ENCODE measurements around the gene NR2F2.

Gene NR2F2

DNA sequence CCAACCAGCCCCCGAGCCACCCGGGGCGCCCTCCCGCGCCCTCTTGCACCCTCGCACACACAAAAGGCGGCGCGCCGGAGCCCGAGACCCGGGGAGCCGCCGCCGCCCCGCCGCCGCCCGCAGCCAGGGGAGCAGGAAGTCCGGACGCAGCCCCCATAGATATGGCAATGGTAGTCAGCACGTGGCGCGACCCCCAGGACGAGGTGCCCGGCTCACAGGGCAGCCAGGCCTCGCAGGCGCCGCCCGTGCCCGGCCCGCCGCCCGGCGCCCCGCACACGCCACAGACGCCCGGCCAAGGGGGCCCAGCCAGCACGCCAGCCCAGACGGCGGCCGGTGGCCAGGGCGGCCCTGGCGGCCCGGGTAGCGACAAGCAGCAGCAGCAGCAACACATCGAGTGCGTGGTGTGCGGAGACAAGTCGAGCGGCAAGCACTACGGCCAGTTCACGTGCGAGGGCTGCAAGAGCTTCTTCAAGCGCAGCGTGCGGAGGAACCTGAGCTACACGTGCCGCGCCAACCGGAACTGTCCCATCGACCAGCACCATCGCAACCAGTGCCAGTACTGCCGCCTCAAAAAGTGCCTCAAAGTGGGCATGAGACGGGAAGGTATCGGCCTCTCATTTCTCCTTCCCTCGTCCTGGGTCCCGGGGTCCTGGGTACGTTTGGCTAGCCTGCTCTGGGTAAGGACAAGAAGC lies 1.6 kb downstream of the NR2F2 start:
- Mint-ChIP-seq H3K27me3 (ENCODE audit: low read depth) (peaks cover 86% of the 10 kb centered on the region), H3K9me3 (peaks cover 3% of the 10 kb centered on the region), H3K4me1 (ENCODE audit: low read depth) (peaks cover 5% of the 10 kb centered on the region), H3K4me3 (peak overlapping the region; percentile 38), H3K36me3 (ENCODE audit: low read depth) (peaks cover 3% of the 10 kb centered on the region), H3K27ac (peak overlapping the region; percentile 69)
- DNase-seq (ENCODE audit: low spot score) = no peak

DNA sequence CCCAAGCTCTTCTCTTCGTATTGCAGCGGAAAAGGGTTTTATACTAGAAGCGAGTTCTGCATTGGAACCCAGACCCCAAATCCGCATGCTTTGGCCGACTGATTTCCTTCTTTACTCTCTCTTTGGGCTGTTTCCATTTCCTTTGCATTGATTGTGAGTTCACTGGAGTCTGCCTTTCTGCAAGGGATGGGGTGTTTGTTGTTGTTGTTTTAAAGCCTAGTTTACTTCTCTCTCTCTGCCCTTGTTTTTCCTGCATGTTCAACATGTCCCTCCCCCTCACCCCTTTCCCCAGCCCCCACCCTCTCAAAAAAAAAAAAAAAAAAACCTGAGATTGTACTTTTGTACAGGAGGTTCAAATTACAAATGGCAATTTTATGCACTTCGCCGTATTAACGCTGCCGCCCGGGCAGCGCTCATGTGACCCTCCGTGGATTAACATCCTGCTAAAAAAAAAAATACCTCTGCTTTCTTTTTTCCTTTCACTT lies 2.2 kb downstream of the NR2F2 start:
- peak overlapping the region; percentile 38 for H3K4me3 Mint-ChIP-seq
- peaks cover 86% of the 10 kb centered on the region for H3K27me3 Mint-ChIP-seq (ENCODE audit: low read depth)
- peaks cover 3% of the 10 kb centered on the region for H3K9me3 Mint-ChIP-seq
- peaks cover 4% of the 10 kb centered on the region for H3K4me1 Mint-ChIP-seq (ENCODE audit: low read depth)
- peaks cover 3% of the 10 kb centered on the region for H3K36me3 Mint-ChIP-seq (ENCODE audit: low read depth)
- H3K27ac Mint-ChIP-seq = peak overlapping the region; percentile 69
- no peak for DNase-seq (ENCODE audit: low spot score)

DNA sequence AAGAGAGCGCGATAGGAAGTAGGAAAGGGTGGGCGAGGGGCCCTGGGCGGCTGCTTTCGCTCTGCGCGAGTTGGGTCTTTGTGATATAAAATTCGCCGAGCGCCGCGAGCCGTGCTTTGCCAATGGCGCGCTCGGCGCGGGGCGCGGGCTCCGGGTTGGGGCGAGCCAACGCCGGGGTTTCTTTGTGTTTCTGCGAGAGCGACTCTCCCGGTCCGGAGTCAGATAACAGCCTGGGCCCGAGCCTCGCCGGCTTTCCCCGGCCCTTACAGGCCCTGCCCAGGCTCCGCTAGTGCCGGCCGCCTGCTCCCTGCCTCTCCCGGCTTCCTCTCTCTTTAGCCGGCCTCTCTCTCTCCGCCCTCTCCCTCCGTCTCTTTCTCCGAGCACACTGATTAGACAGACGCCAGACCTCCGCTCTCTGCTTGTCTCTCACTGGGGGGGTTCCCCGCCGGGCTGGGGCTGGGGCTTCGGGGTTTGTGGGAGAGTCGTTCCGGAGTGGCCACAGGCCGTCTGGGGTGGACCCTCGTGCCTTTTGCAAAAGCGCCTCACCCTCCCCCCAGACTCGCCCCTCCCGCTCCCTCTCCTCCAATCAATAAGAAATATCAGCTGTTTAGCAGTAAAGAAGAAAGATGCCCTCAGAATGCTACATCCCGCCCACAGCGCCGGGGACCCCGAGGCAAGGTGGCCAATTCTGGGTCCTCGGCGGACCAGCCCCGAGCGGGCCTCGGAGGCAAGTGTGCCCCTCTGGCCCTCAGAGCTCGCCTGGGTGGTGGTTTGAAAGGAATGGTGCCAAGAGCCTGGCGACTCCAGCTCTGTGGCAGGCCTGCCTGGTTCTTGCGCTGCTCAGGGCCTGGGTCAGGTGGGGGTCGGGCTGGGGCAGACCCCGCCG lies 2.9 kb downstream of the NR2F2 start:
- Mint-ChIP-seq H3K9me3 (peaks cover 3% of the 10 kb centered on the region), H3K4me1 (ENCODE audit: low read depth) (peaks cover 4% of the 10 kb centered on the region), H3K36me3 (ENCODE audit: low read depth) (peaks cover 3% of the 10 kb centered on the region), H3K27ac (peak overlapping the region; percentile 69), H3K4me3 (peak overlapping the region; percentile 40), H3K27me3 (ENCODE audit: low read depth) (peaks cover 85% of the 10 kb centered on the region)
- no peak for DNase-seq (ENCODE audit: low spot score)

DNA sequence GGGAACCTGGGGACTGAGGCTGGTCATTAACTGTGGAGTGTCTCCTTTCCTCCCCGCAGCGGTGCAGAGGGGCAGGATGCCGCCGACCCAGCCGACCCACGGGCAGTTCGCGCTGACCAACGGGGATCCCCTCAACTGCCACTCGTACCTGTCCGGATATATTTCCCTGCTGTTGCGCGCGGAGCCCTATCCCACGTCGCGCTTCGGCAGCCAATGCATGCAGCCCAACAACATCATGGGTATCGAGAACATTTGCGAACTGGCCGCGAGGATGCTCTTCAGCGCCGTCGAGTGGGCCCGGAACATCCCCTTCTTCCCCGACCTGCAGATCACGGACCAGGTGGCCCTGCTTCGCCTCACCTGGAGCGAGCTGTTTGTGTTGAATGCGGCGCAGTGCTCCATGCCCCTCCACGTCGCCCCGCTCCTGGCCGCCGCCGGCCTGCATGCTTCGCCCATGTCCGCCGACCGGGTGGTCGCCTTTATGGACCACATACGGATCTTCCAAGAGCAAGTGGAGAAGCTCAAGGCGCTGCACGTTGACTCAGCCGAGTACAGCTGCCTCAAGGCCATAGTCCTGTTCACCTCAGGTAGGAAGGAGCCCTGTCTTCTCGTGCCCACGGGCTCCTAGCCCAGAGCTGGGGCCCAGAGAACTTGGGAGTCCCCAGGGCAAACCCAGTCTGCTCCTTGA lies 3.7 kb downstream of the NR2F2 start:
- Mint-ChIP-seq H3K4me1 (ENCODE audit: low read depth) (peaks cover 4% of the 10 kb centered on the region), H3K27ac (peak overlapping the region; percentile 31), H3K27me3 (ENCODE audit: low read depth) (peaks cover 81% of the 10 kb centered on the region), H3K36me3 (ENCODE audit: low read depth) (peaks cover 3% of the 10 kb centered on the region), H3K4me3 (no peak overlapping the region), H3K9me3 (peaks cover 3% of the 10 kb centered on the region)
- DNase-seq (ENCODE audit: low spot score) = no peak

DNA sequence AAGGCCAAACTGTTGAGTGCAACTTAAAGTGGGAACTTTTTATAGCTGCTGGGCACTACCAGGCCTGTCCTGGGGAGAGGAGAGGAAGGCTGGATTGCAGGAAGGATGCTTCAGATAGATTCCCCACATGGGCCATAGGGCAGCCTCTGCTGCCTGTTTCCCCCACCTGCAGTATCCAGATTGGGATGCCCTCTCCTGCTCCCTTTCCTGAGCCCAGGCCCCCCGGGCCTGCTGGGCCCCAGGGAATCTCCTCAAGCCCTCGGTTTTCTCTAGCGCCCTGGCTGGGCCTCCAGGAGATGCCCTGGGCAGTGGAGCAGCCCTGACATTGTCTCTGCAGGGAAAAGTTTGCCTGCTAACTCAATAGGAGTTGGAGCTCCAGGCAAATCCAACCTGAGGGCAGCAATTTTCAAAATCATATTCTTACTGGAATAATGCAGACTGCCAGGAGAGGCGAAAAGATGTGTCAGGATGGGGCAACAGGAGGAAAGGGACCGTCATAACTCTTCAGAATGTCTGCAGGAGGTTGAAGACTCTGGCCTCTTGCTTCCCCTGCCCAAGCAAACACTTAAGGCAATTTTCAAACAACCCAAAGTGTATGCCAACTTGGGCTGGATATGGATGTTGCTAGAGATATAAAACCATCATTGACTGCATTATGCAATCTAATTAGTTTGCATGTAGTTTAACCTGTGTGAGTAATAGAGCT lies 4.4 kb downstream of the NR2F2 start:
- Mint-ChIP-seq H3K9me3 (peaks cover 3% of the 10 kb centered on the region), H3K4me3 (no peak overlapping the region), H3K4me1 (ENCODE audit: low read depth) (peaks cover 4% of the 10 kb centered on the region), H3K27ac (no peak overlapping the region), H3K36me3 (ENCODE audit: low read depth) (peaks cover 3% of the 10 kb centered on the region), H3K27me3 (ENCODE audit: low read depth) (peaks cover 80% of the 10 kb centered on the region)
- DNase-seq (ENCODE audit: low spot score) = no peak

DNA sequence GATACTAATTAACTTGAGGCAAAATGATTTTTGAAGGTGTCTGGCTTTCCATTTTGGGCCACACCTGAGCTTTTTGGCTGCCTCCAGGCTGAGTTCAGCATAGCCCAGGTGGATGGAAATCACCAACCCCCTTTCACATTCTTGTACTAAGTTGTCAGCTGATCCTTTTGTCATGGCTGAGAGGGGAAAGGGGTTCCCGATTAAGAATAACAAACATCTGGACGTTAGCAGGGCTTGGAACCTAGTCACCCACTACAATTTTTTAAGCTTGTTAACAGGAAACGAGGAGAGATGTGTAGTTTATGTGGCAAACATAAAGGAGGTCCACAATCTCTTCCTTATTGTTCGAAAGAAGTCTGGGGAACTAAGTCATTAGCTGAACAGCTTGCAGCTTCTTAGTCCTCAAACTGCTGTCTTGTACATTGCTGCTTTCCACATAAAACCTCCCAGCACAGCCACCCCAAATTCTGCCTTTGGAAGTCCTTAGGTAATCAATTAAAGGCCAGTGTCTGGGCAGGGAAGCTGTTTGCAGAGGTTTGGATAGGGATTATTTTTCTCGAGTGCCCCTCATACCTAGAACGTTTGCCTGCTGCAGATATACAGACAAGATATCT lies 5.0 kb downstream of the NR2F2 start:
- Mint-ChIP-seq H3K4me1 (ENCODE audit: low read depth) (peaks cover 3% of the 10 kb centered on the region), H3K36me3 (ENCODE audit: low read depth) (peaks cover 3% of the 10 kb centered on the region), H3K4me3 (no peak overlapping the region), H3K27me3 (ENCODE audit: low read depth) (peaks cover 83% of the 10 kb centered on the region), H3K27ac (no peak overlapping the region), H3K9me3 (peaks cover 3% of the 10 kb centered on the region)
- no peak for DNase-seq (ENCODE audit: low spot score)

DNA sequence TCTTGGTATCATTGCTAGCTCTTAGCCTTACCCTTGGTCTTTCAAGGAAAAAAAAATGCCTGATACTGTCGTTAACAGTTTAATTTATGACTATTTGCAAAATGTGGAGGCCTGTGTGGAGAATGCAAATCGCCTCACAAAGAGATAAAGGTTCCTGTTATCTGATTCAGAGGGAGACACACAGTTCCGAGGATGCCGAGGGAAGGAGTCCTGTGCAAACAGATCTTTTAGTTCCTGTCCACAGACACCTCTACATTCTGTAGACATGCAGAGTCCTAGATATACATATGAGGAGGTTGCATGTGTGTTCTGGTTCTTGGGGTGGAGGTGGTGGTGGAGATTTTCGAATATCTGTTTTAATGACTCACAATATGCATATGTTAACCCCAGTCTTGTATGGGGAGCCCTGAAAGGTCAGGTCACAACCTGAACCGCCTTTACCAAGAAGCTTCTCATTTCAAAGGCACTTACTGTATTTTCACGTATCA lies 5.7 kb downstream of the NR2F2 start:
- Mint-ChIP-seq H3K27ac (no peak overlapping the region), H3K4me1 (ENCODE audit: low read depth) (no peaks in the 10 kb centered on the region), H3K36me3 (ENCODE audit: low read depth) (peaks cover 3% of the 10 kb centered on the region), H3K9me3 (peaks cover 3% of the 10 kb centered on the region), H3K27me3 (ENCODE audit: low read depth) (peaks cover 83% of the 10 kb centered on the region), H3K4me3 (no peak overlapping the region)
- no peak for DNase-seq (ENCODE audit: low spot score)

DNA sequence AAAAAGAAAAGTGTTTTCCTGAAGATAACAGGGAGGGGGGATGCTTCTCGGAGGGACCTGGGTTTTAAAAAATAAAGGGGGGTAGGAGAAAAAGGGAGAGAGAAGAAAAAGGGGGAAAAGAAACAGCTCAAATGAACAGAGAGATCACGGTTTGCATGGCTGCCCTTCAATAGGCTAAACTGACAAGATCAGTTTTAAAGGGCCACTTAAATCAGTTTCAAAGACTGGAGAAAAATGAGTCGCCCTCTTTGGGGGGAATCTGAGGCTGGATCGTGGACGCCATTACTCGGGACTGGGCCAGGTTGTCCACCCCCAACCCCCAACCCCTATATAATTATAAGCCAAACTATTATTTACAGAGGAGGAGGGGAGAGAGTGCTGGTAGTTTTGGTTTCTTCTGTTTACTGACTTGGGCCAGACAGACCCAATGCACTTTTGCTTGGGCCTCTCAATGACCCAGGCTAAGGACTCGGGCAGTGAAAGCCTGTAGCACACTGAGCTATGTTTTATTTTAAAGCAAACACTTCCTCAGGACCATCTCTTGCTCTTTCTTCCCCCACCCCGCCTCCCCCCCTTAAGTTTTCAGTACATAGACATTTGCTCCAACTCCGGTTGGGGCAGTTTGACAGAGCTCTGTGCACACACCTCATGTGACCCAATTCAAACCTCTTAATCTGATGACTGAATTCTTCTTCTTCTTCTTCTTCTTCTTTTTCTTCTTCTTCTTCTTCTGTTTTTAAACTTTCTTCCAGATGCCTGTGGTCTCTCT lies 6.3 kb downstream of the NR2F2 start:
- H3K4me3 Mint-ChIP-seq = no peak overlapping the region
- H3K27me3 Mint-ChIP-seq (ENCODE audit: low read depth) = peaks cover 83% of the 10 kb centered on the region
- H3K9me3 Mint-ChIP-seq = peaks cover 3% of the 10 kb centered on the region
- no peak for DNase-seq (ENCODE audit: low spot score)
- H3K27ac Mint-ChIP-seq = no peak overlapping the region
- no peaks in the 10 kb centered on the region for H3K4me1 Mint-ChIP-seq (ENCODE audit: low read depth)
- H3K36me3 Mint-ChIP-seq (ENCODE audit: low read depth) = peaks cover 3% of the 10 kb centered on the region

DNA sequence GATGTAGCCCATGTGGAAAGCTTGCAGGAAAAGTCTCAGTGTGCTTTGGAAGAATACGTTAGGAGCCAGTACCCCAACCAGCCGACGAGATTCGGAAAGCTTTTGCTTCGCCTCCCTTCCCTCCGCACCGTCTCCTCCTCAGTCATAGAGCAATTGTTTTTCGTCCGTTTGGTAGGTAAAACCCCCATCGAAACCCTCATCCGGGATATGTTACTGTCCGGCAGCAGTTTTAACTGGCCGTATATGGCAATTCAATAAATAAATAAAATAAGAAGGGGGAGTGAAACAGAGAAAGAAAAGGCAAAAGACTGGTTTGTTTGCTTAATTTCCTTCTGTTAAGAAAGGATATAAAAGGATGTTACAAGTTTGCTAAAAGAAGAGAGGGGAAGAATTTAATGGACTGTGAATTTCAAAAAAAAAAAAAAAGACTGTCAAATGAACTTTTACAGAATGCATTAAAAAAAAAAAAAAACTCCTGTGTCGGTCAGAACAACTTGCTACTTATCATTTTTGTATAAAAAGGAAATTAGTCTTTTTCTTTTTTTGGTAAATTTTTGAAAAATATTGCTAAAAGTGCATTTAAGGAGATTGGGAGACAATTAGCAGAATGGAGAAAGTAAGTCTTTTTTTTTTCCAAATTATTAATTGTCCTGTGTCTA lies 7.0 kb downstream of the NR2F2 start:
- peaks cover 2% of the 10 kb centered on the region for H3K36me3 Mint-ChIP-seq (ENCODE audit: low read depth)
- peaks cover 2% of the 10 kb centered on the region for H3K9me3 Mint-ChIP-seq
- H3K27ac Mint-ChIP-seq = no peak overlapping the region
- no peak for DNase-seq (ENCODE audit: low spot score)
- no peaks in the 10 kb centered on the region for H3K4me1 Mint-ChIP-seq (ENCODE audit: low read depth)
- peaks cover 88% of the 10 kb centered on the region for H3K27me3 Mint-ChIP-seq (ENCODE audit: low read depth)
- no peak overlapping the region for H3K4me3 Mint-ChIP-seq

DNA sequence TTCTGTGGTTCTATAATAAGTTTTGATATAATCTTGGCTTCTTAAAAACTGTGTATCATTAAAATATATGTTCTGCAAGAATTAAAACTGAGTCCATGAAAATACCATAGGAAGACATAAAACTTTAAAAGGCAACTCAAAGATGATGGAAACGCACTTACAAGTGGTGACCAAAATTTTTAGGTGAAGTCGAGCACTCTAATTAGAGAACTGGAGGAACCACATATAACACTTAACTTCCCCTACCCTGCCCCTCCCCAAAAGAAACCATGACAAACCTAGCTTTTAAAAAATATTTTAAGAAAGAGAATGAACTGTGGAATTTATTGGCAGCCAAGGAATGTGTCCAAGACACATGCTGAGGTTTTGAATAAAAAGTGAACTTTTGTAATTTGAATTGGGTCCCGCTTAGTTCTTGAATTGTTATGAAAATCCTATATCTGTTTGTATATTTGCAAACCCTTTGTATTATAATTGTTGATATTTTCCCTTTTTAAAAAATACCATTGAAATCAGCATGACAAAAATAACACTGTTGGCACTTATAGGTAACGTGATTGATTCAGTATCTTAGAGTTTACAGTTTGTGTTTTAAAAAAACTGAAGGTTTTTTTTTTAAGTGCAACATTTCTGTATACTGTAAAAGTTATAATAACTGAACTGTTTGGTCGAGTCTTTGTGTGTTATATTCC lies 7.7 kb downstream of the NR2F2 start:
- H3K36me3 Mint-ChIP-seq (ENCODE audit: low read depth) = no peaks in the 10 kb centered on the region
- DNase-seq (ENCODE audit: low spot score) = no peak
- no peak overlapping the region for H3K4me3 Mint-ChIP-seq
- no peaks in the 10 kb centered on the region for H3K4me1 Mint-ChIP-seq (ENCODE audit: low read depth)
- H3K27me3 Mint-ChIP-seq (ENCODE audit: low read depth) = peaks cover 88% of the 10 kb centered on the region
- no peaks in the 10 kb centered on the region for H3K9me3 Mint-ChIP-seq
- H3K27ac Mint-ChIP-seq = no peak overlapping the region

DNA sequence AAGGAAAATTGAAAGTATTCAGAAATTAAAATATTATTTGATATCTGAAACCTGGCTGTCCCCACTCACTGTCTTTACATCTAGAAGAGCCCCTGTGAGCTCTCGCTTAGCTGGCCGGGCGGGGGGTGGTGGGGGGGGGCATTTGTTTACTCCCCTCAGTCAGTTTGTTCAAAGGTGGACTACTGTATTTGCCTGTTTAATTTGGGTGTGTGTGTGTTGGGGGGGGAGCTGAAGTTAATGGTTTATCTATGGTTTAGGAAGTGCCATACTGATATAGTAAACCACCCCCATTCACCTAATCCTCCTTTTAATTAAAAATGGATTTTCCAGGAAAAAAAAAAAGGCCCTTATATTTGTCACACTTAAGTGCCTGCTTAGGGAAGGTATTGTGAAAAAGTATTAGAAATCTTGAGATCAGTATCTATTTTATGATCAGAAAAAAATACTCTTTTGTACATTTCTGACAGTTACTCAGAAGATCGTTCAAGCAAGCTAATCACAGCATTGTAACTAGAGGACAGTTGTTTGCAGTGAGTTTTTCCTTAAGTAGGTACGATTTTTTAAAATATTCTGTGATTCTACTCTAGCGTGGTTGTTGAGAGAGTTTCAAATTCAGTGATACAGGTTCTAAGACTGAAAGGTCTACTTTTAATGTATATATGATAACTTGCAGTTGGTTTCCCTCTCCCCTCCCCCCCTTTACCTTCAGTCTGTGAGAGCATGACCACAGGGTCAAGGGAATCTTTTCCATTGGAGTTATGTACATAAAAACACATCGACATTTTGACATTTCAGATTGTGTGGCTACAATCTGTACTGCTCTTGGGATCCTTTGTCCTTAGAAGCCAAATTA lies 8.5 kb downstream of the NR2F2 start:
- no peak for DNase-seq (ENCODE audit: low spot score)
- Mint-ChIP-seq H3K27me3 (ENCODE audit: low read depth) (peaks cover 88% of the 10 kb centered on the region), H3K27ac (no peak overlapping the region), H3K4me3 (no peak overlapping the region), H3K4me1 (ENCODE audit: low read depth) (no peaks in the 10 kb centered on the region), H3K36me3 (ENCODE audit: low read depth) (no peaks in the 10 kb centered on the region), H3K9me3 (no peaks in the 10 kb centered on the region)

Data from T-helper 2 cell treated with Interferon-gamma antibody and Interleukin-4, amounts not matched to agents 5 μg/mL and 100 μg/mL, for 36 hours (primary cell).